ENCODE measurements around the gene C12orf76. TPM values are rescaled to one million over a fixed set of nuclear protein-coding genes. Genes with fewer than 3 reads are reported as not detected.

Gene C12orf76
- total and polyA plus RNA-seq, 9 of the 15 experiments (the other 6 are each of a cell fraction or from before 2014, with no cell fraction given): 6.3 to 38.6 (median 12.3) TPM

- peak; percentile 31 for TF ChIP-seq POU5F1 (IDR thresholded peaks at IDR 0.05; ENCODE audit: borderline replicate concordance, low read depth, low read length, partially characterized antibody)
- TF ChIP-seq MAZ (CRISPR knock-in tag; conservative IDR thresholded peaks at IDR 0.05 in 1 of 2, IDR thresholded peaks at IDR 0.05 in 1 of 2): peak in 1 of 2 experiments; percentile 41; a peak in 2 of 4 replicates
- TF ChIP-seq MYC (IDR thresholded peaks at IDR 0.05; ENCODE audit: low read depth, low read length): peak; percentile 63
- TF ChIP-seq MYC (CRISPR knock-in tag; IDR thresholded peaks at IDR 0.05; ENCODE audit: borderline replicate concordance, low read depth): no peak
- TF ChIP-seq, protein P1, sequence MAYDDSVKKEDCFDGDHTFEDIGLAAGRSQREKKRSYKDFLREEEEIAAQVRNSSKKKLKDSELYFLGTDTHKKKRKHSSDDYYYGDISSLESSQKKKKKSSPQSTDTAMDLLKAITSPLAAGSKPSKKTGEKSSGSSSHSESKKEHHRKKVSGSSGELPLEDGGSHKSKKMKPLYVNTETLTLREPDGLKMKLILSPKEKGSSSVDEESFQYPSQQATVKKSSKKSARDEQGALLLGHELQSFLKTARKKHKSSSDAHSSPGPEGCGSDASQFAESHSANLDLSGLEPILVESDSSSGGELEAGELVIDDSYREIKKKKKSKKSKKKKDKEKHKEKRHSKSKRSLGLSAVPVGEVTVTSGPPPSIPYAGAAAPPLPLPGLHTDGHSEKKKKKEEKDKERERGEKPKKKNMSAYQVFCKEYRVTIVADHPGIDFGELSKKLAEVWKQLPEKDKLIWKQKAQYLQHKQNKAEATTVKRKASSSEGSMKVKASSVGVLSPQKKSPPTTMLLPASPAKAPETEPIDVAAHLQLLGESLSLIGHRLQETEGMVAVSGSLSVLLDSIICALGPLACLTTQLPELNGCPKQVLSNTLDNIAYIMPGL (CRISPR knock-in tag; IDR thresholded peaks at IDR 0.05): peak; percentile 68; the same call in 1 of the 2 replicates
- TF ChIP-seq FOXP1 (CRISPR knock-in tag; IDR thresholded peaks at IDR 0.05): 0 out of 2 replicates have a peak, but pooled peaks have one; percentile 31
- TF ChIP-seq SPI1 (IDR thresholded peaks at IDR 0.05; ENCODE audit: borderline replicate concordance, low read depth, low read length): 0 out of 2 replicates have a peak, but pooled peaks have one; percentile 15
- no peak for TF ChIP-seq ZNF347 (CRISPR knock-in tag; IDR thresholded peaks at IDR 0.05; ENCODE audit: low read depth)
- TF ChIP-seq SRSF3 (IDR thresholded peaks at IDR 0.05; ENCODE audit: insufficient read depth, low read length): no peak
- peak; percentile 33 to 47; a peak in 2 of 4 replicates for TF ChIP-seq SIX5 (IDR thresholded peaks at IDR 0.05; ENCODE audit: borderline replicate concordance in 1 of 2, insufficient read depth in 1 of 2, low read depth in 1 of 2, low read length in 2 of 2)
- TF ChIP-seq RBFOX2 (IDR thresholded peaks at IDR 0.05; ENCODE audit: low read depth, low read length): peak; percentile 84
- TF ChIP-seq ZFX (CRISPR knock-in tag; IDR thresholded peaks at IDR 0.05): peak; percentile 89
- peak; percentile 37 for TF ChIP-seq KDM5B (IDR thresholded peaks at IDR 0.05; ENCODE audit: insufficient replicate concordance, low read depth, low read length)
- TF ChIP-seq ARID1B (IDR thresholded peaks at IDR 0.05): 0 out of 2 replicates have a peak, but pooled peaks have one; percentile 7
- TF ChIP-seq HCFC1 (IDR thresholded peaks at IDR 0.05; ENCODE audit: low read depth, low read length): peak; percentile 88
- TF ChIP-seq CEBPG (CRISPR knock-in tag; IDR thresholded peaks at IDR 0.05): no peak
- TF ChIP-seq CEBPG (tag; conservative IDR thresholded peaks at IDR 0.05 in 1 of 2, IDR thresholded peaks at IDR 0.05 in 1 of 2): 0 out of 4 replicates have a peak, but pooled peaks of 1 of the 2 experiments have one; percentile 18
- TF ChIP-seq, protein P2, sequence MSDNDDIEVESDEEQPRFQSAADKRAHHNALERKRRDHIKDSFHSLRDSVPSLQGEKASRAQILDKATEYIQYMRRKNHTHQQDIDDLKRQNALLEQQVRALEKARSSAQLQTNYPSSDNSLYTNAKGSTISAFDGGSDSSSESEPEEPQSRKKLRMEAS (CRISPR knock-in tag; IDR thresholded peaks at IDR 0.05): peak; percentile 87
- TF ChIP-seq U2AF2 (optimal IDR thresholded peaks at IDR 0.05; ENCODE audit: low read depth, low read length): no peak
- TF ChIP-seq ATF1 (CRISPR knock-in tag; IDR thresholded peaks at IDR 0.05): no peak
- peak; percentile 63; the same call in 1 of the 2 replicates for TF ChIP-seq ATF1 (tag; IDR thresholded peaks at IDR 0.05)
- TF ChIP-seq HMGN3 (IDR thresholded peaks at IDR 0.05; ENCODE audit: borderline replicate concordance, extremely low read depth, insufficient read length, low read depth, low read length): peak; percentile 69
- TF ChIP-seq PHF8 (IDR thresholded peaks at IDR 0.05; ENCODE audit: borderline replicate concordance, low read length): peak; percentile 87; the same call in 1 of the 2 replicates
These were observed 52.4 kb downstream of the C12orf76 start, which contains the start of gene GIT2 (continued) for GRCh38 chr12:109995686-109996482.

Measured in K562 (cell line).